ENCODE data around the gene SUB1. TPM values are rescaled to one million over a fixed set of nuclear protein-coding genes. Genes with fewer than 3 reads are reported as not detected.
A peak's percentile ranks its signal among the peaks of the same experiment; 100 is the strongest.

Gene SUB1
- total and polyA plus RNA-seq, 4 experiments from 2014 or later = 204 to 578 (median 357) TPM

DNA sequence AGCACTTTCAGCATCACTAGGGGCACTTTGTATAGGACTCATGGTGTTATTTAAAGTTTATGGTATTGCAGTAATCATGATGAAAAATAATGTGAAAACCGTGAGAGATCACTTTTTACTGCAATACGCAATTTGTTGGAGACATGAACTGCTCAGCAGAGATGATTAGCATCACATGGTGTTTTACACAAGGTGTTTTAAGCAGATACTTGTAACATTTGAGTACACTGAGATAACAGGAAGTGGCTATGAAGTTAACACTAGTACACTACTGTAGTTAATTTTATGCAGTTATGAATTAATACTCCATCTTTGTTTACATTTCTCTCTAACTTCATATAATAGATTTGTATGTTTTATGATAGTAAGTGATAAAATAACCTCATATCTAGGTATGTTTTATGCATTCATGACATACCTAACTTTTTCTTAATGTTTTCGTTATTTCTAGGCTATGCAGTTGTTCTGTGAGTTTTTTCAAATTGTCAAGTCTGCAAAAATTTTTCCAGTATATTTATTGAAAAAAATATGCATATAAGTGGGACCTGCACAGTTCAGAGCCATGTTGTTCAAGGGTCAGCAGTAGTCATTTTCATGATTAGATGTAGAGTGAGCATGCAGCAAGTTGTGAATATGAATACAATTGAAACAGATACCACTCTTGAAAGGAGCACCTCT lies 13.0 kb downstream of the SUB1 start:
- no peak overlapping the region for H3K27ac ChIP-seq (ENCODE audit: low read depth, low read length)
- H3K36me3 ChIP-seq (ENCODE audit: insufficient read depth, low read length) = peaks cover 63% of the 10 kb centered on the region
- H3K27ac Mint-ChIP-seq = peak overlapping the region in 4 of 7 donors; percentile 38 to 74 (median 50)
- no peaks in the 10 kb centered on the region for H3K27me3 Mint-ChIP-seq
- intact Hi-C loops (cut with micrococcal nuclease) = no loop called here
- ChIA-PET POLR2A (ENCODE audit: partially characterized antibody) (interaction anchor here (0.9 kb wide), 1 partner anchor 12 kb away, joined by 3 read pairs; no protein-coding TSS in a partner anchor), CTCF (ENCODE audit: partially characterized antibody) (interaction anchor here (1.3 to 1.4 kb wide), 3 partner anchors 9 to 107 kb away, joined by 3 to 10 read pairs (median 3); no protein-coding TSS in a partner anchor)
- H3K4me3 ChIP-seq (ENCODE audit: low read length in 2 of 2) = no peak overlapping the region
- H3K36me3 Mint-ChIP-seq = peaks cover 70 to 82% of the 10 kb centered on the region in 2 donors
- no peaks in the 10 kb centered on the region for H3K9me3 Mint-ChIP-seq
- H3K4me3 Mint-ChIP-seq = peak overlapping the region in 6 of 8 donors; percentile 1 to 61 (median 43)
- H3K9me3 ChIP-seq (ENCODE audit: control insufficient read depth in 1 of 2, low read length in 2 of 2) = no peaks in the 10 kb centered on the region
- peaks cover 48 to 80% (median 60%) of the 10 kb centered on the region in 4 donors for H3K4me1 Mint-ChIP-seq
- no peak for DNase-seq
- H3K4me1 ChIP-seq (ENCODE audit: insufficient read depth, low read length) = peaks cover 55% of the 10 kb centered on the region
- H3K27me3 ChIP-seq (ENCODE audit: insufficient read depth, low read length) = no peaks in the 10 kb centered on the region

DNA sequence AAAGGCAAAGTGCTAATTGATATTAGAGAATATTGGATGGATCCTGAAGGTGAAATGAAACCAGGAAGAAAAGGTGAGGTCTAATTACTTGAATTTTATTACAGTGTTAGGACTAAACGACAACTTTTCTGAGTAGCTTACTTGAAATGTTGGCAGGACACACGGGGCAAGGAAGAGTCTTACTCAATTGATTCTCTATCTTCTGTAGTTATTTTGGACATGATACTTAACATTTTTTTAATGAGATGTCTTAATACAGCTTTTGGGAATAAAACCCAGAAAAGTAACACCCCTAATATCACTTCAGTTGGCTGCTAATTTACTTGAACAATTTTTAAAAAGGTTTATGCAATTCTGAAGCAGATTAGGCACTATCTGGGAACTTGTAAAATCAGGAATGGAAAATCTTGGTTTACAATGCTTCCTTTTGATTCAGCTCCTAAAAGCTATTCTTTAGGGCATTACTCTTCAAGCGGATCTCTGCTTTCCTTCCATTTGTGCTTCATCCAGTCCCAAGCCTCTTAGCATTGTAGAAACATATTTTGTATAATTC lies 13.7 kb downstream of the SUB1 start:
- CTCF ChIA-PET (ENCODE audit: partially characterized antibody) = interaction anchor here (1.4 kb wide), 1 partner anchor 9 kb away, joined by 10 read pairs; no protein-coding TSS in a partner anchor
- Histone ChIP-seq H3K27me3 (ENCODE audit: insufficient read depth, low read length) (no peaks in the 10 kb centered on the region), H3K4me1 (ENCODE audit: insufficient read depth, low read length) (peaks cover 49% of the 10 kb centered on the region), H3K9me3 (ENCODE audit: control insufficient read depth in 1 of 2, low read length in 2 of 2) (no peaks in the 10 kb centered on the region), H3K4me3 (ENCODE audit: low read length in 2 of 2) (no peak overlapping the region), H3K36me3 (ENCODE audit: insufficient read depth, low read length) (peaks cover 57% of the 10 kb centered on the region), H3K27ac (ENCODE audit: low read depth, low read length) (no peak overlapping the region)
- POLR2A ChIA-PET (ENCODE audit: partially characterized antibody) = interaction anchor here (0.6 to 0.9 kb wide), 2 partner anchors 12 to 15 kb away, joined by 3 read pairs; no protein-coding TSS in a partner anchor
- intact Hi-C loops (cut with micrococcal nuclease) = no loop called here
- H3K4me3 Mint-ChIP-seq = no peak overlapping the region
- H3K36me3 Mint-ChIP-seq = peaks cover 68 to 83% of the 10 kb centered on the region in 2 donors
- no peaks in the 10 kb centered on the region for H3K27me3 Mint-ChIP-seq
- no peak for DNase-seq
- no peaks in the 10 kb centered on the region for H3K9me3 Mint-ChIP-seq
- H3K27ac Mint-ChIP-seq = peak overlapping the region in 4 of 7 donors; percentile 2 to 74 (median 41)
- H3K4me1 Mint-ChIP-seq = peaks cover 45 to 78% (median 55%) of the 10 kb centered on the region in 4 donors

DNA sequence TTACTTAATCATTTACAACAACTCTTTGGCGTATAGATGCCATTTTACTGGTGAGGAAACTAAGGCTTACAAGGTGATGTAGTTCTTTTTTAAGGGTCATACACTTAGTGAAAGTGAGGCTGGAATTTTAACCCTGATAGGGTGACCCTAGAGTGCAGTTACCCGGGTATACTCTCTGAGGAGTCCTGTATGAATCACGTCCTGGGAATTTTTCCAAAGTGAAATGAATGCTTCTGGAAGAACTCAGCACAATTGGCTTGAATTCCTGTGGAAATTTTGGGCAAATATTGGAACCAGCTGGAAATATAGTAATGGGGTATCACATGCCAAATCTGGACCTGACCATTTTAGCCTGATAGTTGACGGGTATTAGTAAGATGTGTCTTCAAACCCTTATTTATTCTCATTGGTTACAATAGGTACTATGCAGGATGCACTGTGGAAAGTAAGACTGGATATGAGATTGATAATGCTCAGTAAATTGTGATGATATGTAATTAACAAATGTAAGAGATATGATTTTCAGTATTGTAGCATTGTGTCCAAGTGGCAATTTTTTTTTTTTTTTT lies 14.8 kb downstream of the SUB1 start:
- intact Hi-C loops (cut with micrococcal nuclease) = no loop called here
- CTCF ChIA-PET (ENCODE audit: partially characterized antibody) = interaction anchor here (0.7 to 2.7 kb wide), 4 partner anchors 10 to 146 kb away, joined by 3 to 14 read pairs (median 7); no protein-coding TSS in a partner anchor
- peak overlapping the region in 1 of 7 donors; percentile 6 for H3K27ac Mint-ChIP-seq
- Histone ChIP-seq H3K27ac (ENCODE audit: low read depth, low read length) (no peak overlapping the region), H3K4me3 (ENCODE audit: low read length in 2 of 2) (no peak overlapping the region), H3K27me3 (ENCODE audit: insufficient read depth, low read length) (no peaks in the 10 kb centered on the region), H3K4me1 (ENCODE audit: insufficient read depth, low read length) (peaks cover 38% of the 10 kb centered on the region), H3K36me3 (ENCODE audit: insufficient read depth, low read length) (peaks cover 51% of the 10 kb centered on the region), H3K9me3 (ENCODE audit: control insufficient read depth in 1 of 2, low read length in 2 of 2) (no peaks in the 10 kb centered on the region)
- H3K9me3 Mint-ChIP-seq = no peaks in the 10 kb centered on the region
- H3K4me1 Mint-ChIP-seq = peaks cover 38 to 75% (median 49%) of the 10 kb centered on the region in 4 donors
- no peaks in the 10 kb centered on the region for H3K27me3 Mint-ChIP-seq
- POLR2A ChIA-PET (ENCODE audit: partially characterized antibody) = no interaction called here
- peaks cover 63 to 83% of the 10 kb centered on the region in 2 donors for H3K36me3 Mint-ChIP-seq
- DNase-seq = no peak
- H3K4me3 Mint-ChIP-seq = no peak overlapping the region

DNA sequence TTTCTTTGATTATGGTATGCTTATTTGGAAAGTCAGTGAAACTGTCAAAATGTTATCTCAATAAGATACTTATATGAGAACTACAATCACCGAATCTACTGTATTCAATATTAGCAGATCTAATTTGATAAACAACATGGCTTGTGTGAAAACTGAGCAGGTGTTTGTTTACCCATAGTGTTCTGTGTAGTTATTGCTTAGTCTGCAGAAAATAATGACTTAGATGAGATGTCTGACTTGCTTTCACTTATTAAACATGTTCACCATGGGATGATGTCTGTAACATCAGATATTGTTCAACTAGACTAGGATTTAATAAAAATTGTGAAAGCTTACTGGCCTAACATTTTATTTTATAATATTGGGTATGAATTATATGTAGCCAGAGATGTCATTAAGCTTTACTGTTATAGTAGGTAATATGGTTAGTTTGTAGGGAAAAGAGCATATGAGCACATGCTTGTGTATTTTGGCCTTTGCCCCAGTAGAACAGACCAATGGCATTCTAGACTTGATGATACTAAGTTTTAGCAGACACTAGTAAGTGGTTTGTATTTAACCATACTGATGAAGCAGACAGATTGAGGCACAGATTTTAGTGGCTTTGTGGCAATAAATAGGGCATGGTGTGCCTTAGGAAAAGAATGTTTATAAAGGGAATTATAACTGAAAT lies 16.4 kb downstream of the SUB1 start:
- H3K4me1 ChIP-seq (ENCODE audit: insufficient read depth, low read length) = peaks cover 22% of the 10 kb centered on the region
- H3K4me1 Mint-ChIP-seq = peaks cover 26 to 59% (median 34%) of the 10 kb centered on the region in 4 donors
- peaks cover 45% of the 10 kb centered on the region for H3K36me3 ChIP-seq (ENCODE audit: insufficient read depth, low read length)
- H3K27me3 Mint-ChIP-seq = no peaks in the 10 kb centered on the region
- no peaks in the 10 kb centered on the region for H3K27me3 ChIP-seq (ENCODE audit: insufficient read depth, low read length)
- no peak for DNase-seq
- intact Hi-C loops (cut with micrococcal nuclease) = no loop called here
- peak overlapping the region in 6 of 7 donors; percentile 10 to 85 (median 38) for H3K27ac Mint-ChIP-seq
- peaks cover 53 to 77% of the 10 kb centered on the region in 2 donors for H3K36me3 Mint-ChIP-seq
- no peak overlapping the region for H3K4me3 ChIP-seq (ENCODE audit: low read length in 2 of 2)
- H3K27ac ChIP-seq (ENCODE audit: low read depth, low read length) = no peak overlapping the region
- no peaks in the 10 kb centered on the region for H3K9me3 ChIP-seq (ENCODE audit: control insufficient read depth in 1 of 2, low read length in 2 of 2)
- CTCF ChIA-PET (ENCODE audit: partially characterized antibody) = interaction anchor here (1.5 to 2.7 kb wide), 3 partner anchors 11 to 112 kb away, joined by 4 to 14 read pairs (median 9); no protein-coding TSS in a partner anchor
- H3K9me3 Mint-ChIP-seq = no peaks in the 10 kb centered on the region
- POLR2A ChIA-PET (ENCODE audit: partially characterized antibody) = no interaction called here
- H3K4me3 Mint-ChIP-seq = peak overlapping the region in 2 of 8 donors; percentile 8 to 22

DNA sequence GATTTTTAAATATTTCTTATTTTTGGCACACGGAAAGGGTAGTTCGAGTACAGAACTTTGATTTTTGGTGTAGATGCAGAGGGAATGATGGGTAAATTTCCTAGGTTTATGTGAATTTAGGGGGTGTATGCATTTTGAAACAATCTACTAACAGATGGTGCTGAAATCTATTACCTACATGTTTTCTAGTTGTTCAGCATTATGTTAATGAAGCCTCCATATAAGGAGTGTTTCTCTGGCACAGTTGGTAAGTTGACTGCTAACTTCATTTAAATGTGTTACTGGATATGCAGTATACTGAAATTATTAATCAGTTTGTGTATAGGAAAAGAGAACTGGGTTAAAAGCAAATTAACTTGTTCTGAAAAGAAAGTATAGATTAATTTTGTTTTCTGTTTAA lies 17.5 kb downstream of the SUB1 start:
- Histone ChIP-seq H3K9me3 (ENCODE audit: control insufficient read depth in 1 of 2, low read length in 2 of 2) (no peaks in the 10 kb centered on the region), H3K4me3 (ENCODE audit: low read length in 2 of 2) (no peak overlapping the region), H3K4me1 (ENCODE audit: insufficient read depth, low read length) (peaks cover 13% of the 10 kb centered on the region), H3K36me3 (ENCODE audit: insufficient read depth, low read length) (peaks cover 37% of the 10 kb centered on the region), H3K27ac (ENCODE audit: low read depth, low read length) (no peak overlapping the region), H3K27me3 (ENCODE audit: insufficient read depth, low read length) (no peaks in the 10 kb centered on the region)
- Mint-ChIP-seq H3K9me3 (no peaks in the 10 kb centered on the region), H3K27me3 (no peaks in the 10 kb centered on the region), H3K36me3 (peaks cover 46 to 77% of the 10 kb centered on the region in 2 donors), H3K4me3 (peak overlapping the region in 1 of 8 donors; percentile 52), H3K4me1 (peaks cover 18 to 50% (median 27%) of the 10 kb centered on the region in 4 donors), H3K27ac (peak overlapping the region in 5 of 7 donors; percentile 6 to 71 (median 24))
- no peak for DNase-seq
- intact Hi-C loops (cut with micrococcal nuclease) = no loop called here
- CTCF ChIA-PET (ENCODE audit: partially characterized antibody) = interaction anchor here (2.4 kb wide), 1 partner anchor 10 kb away, joined by 9 read pairs; no protein-coding TSS in a partner anchor
- POLR2A ChIA-PET (ENCODE audit: partially characterized antibody) = no interaction called here

DNA sequence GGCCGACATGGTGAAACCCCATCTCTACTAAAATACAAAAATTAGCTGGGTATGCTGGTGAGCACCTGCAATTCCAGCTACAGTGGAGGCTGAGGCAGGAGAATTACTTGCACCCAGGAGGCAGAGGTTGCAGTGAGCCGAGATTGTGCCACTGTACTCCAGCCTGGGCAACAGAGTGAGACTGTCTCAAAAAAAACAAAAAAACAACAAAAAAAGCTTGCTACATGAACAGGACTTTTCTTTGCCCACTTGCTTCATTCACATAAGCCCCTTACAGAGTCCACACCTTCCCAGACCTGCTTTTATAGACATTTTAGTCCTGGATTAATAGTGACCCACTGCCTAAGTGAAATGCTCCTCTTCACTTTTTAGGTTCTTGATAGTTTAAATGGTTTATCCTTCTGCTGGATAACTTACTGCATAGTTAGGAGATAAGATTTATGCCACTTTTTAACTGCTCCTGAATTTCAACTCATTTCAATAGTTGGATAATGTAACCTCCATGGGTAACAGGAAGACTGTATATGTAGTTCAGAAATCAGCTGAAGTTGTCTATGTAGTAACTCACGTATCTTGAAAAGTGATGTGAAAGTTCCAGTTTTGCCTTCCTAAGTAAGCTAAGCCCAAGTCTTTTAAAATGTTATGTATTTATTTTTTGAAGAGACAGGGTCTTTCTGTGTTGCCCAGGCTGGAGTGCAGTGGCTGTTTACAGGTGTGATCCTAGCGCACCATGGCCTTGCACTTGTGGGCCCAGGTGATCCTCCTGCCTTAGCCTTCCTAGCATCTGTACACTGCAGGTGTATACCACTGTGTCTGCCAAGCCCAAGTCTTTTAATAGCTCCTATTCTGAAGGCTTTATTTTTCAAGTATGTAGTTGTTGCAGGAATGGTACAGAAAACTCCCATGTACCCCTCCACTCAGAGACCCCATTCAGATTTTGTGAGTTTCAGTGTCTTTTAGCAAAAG lies 19.7 kb downstream of the SUB1 start:
- CTCF ChIA-PET (ENCODE audit: partially characterized antibody) = interaction anchor here (1.3 to 1.9 kb wide), 3 partner anchors 11 to 115 kb away, joined by 3 to 13 read pairs (median 12); no protein-coding TSS in a partner anchor
- intact Hi-C loops (cut with micrococcal nuclease) = no loop called here
- Mint-ChIP-seq H3K9me3 (no peaks in the 10 kb centered on the region), H3K27me3 (no peaks in the 10 kb centered on the region), H3K36me3 (peaks cover 36 to 66% of the 10 kb centered on the region in 2 donors), H3K27ac (peak overlapping the region in 5 of 7 donors; percentile 12 to 94 (median 47)), H3K4me3 (no peak overlapping the region), H3K4me1 (peaks cover 12 to 35% (median 14%) of the 10 kb centered on the region in 4 donors)
- DNase-seq = no peak
- peaks cover 21% of the 10 kb centered on the region for H3K36me3 ChIP-seq (ENCODE audit: insufficient read depth, low read length)
- no peaks in the 10 kb centered on the region for H3K9me3 ChIP-seq (ENCODE audit: control insufficient read depth in 1 of 2, low read length in 2 of 2)
- H3K4me1 ChIP-seq (ENCODE audit: insufficient read depth, low read length) = peaks cover 3% of the 10 kb centered on the region
- H3K4me3 ChIP-seq (ENCODE audit: low read length in 2 of 2) = no peak overlapping the region
- no peak overlapping the region for H3K27ac ChIP-seq (ENCODE audit: low read depth, low read length)
- POLR2A ChIA-PET (ENCODE audit: partially characterized antibody) = interaction anchor here (0.6 to 1.5 kb wide), 2 partner anchors 15 to 70 kb away, joined by 3 to 5 read pairs; no protein-coding TSS in a partner anchor
- H3K27me3 ChIP-seq (ENCODE audit: insufficient read depth, low read length) = no peaks in the 10 kb centered on the region

All from CD4-positive, alpha-beta memory T cell (primary cell).